HL-60 (cell line): ENCODE data around the gene KCTD14.

ENCODE experiments used
- DNase-seq, 2 experiments: peaks; one replicate each; pipeline ENCODE4 v3.0.0-alpha.2; 2010 to 2020; ENCODE audit warnings: low read depth in 1 of 2, low spot score in 1 of 2
- H3K27ac ChIP-seq: fragments of 250-450 bp; sonication (Bioruptor Pico); replicated peaks from 2 replicates; pipeline ENCODE4 v1.5.1; 2020; ENCODE audit warnings: mild to moderate bottlenecking, moderate library complexity
- H3K27me3 ChIP-seq: fragments of 250-450 bp; sonication (Bioruptor Pico); 2 replicates; pipeline ENCODE4 v1.5.1; 2021; ENCODE audit warnings: mild to moderate bottlenecking, moderate library complexity; ENCODE audit not compliant: insufficient read depth, poor library complexity, severe bottlenecking
- H3K4me3 ChIP-seq: replicated peaks from 2 replicates; pipeline ENCODE4 v1.5.1; 2011; ENCODE audit warnings: mild to moderate bottlenecking, control low read depth, low read length; ENCODE audit not compliant: insufficient read depth
- GABPA ChIP-seq: IDR thresholded peaks from 2 replicates; pipeline ENCODE4 v1.6.1; 2012; ENCODE audit warnings: low read depth
- POLR2AphosphoS5 ChIP-seq: IDR thresholded peaks from 2 replicates; pipeline ENCODE4 v1.6.1; 2012; ENCODE audit warnings: low read depth
- REST ChIP-seq: IDR thresholded peaks from 2 replicates; pipeline ENCODE4 v1.6.1; 2012; ENCODE audit warnings: low read depth; ENCODE audit not compliant: insufficient replicate concordance
- SPI1 ChIP-seq: IDR thresholded peaks from 2 replicates; pipeline ENCODE4 v1.6.1; 2012; ENCODE audit warnings: low read depth, mild to moderate bottlenecking, borderline replicate concordance
- TF ChIP-seq, protein P1 (sequence below): IDR thresholded peaks from one replicate; pipeline ENCODE4 v1.5.1; 2011; ENCODE audit warnings: low read length, control low read depth, inconsistent platforms; ENCODE audit not compliant: insufficient read depth

Gene KCTD14

DNA sequence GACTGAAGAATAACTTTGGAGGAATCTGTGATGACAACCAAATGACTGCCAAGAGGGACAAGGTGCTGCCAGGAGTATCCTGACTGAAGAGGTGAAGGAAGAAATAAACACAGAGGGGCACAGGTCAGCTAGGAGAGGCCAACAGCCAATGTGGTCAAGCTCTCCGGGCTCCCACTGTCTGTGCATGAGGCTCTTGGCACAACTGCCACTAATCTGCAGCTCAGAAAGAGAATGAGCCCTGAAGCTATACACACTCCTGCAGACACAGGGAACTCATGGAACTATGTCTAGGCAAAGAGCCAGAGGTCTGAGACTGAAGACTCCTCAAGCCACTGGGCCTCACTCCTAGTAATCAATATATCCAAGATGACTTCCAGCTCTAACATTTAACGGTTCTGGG lies 47.5 kb upstream of the KCTD14 start:
- Histone ChIP-seq H3K27me3 (no peaks in the 10 kb centered on the region), H3K4me3 (no peak overlapping the region), H3K27ac (no peak overlapping the region)
- DNase-seq, result no peak
- TF ChIP-seq REST, result no peak
- TF ChIP-seq POLR2AphosphoS5, result no peak
- TF ChIP-seq SPI1, result no peak
- no peak for TF ChIP-seq GABPA
- TF ChIP-seq, protein P1, sequence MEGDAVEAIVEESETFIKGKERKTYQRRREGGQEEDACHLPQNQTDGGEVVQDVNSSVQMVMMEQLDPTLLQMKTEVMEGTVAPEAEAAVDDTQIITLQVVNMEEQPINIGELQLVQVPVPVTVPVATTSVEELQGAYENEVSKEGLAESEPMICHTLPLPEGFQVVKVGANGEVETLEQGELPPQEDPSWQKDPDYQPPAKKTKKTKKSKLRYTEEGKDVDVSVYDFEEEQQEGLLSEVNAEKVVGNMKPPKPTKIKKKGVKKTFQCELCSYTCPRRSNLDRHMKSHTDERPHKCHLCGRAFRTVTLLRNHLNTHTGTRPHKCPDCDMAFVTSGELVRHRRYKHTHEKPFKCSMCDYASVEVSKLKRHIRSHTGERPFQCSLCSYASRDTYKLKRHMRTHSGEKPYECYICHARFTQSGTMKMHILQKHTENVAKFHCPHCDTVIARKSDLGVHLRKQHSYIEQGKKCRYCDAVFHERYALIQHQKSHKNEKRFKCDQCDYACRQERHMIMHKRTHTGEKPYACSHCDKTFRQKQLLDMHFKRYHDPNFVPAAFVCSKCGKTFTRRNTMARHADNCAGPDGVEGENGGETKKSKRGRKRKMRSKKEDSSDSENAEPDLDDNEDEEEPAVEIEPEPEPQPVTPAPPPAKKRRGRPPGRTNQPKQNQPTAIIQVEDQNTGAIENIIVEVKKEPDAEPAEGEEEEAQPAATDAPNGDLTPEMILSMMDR, result no peak

DNA sequence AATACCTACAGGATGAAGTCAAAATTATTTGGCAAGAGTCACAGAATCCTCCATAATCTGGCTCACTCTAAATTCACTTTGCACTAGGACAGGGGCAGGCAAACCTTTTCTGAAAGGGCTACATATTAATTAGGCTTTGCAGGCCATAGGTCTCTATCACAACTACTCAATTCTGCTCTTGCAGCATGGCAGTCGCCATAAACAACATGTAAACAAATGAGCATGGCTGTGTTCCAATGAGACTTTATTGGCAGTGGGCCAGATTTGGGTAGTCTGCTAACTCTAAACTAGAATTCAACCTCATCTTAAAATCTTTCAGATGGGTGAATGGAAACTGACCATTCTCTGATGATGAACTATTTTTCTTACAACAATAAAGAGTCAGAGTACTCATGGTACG lies 46.4 kb upstream of the KCTD14 start:
- H3K27ac ChIP-seq, result no peak overlapping the region
- DNase-seq, result no peak
- no peak for TF ChIP-seq GABPA
- TF ChIP-seq, protein P1, result no peak
- no peak for TF ChIP-seq SPI1
- TF ChIP-seq REST, result no peak
- TF ChIP-seq POLR2AphosphoS5, result no peak
- no peaks in the 10 kb centered on the region for H3K27me3 ChIP-seq
- H3K4me3 ChIP-seq, result no peak overlapping the region

- no peak overlapping the region for H3K27ac ChIP-seq
- no peak overlapping the region for H3K4me3 ChIP-seq
- no peaks in the 10 kb centered on the region for H3K27me3 ChIP-seq
- no peak for DNase-seq
- no peak for TF ChIP-seq GABPA
- TF ChIP-seq SPI1, result no peak
- no peak for TF ChIP-seq REST
- TF ChIP-seq, protein P1, result no peak
- no peak for TF ChIP-seq POLR2AphosphoS5
Observed at GRCh38 chr11:78067704-78068103, 44.6 kb upstream of the KCTD14 start.
